GM18861 (cell line): ENCODE data around the gene PRX.
"Not testable (repeated sequence)": the region's sequence is repeated elsewhere in the genome, so short reads cannot be mapped to it uniquely, and the experiment has no call there.

Experiments used
- ATAC-seq: cut with Tn5 transposase; IDR thresholded peaks from one replicate; pipeline ENCODE4 v1.9.1; 2021; ENCODE audit not compliant: unreplicated experiment

Gene PRX

GRCh38 chr19:40413291-40413845 is at the start of gene PRX:
Gene PRX, minus strand, starts transcription at chr19:40413378. Its CDS starts 5,446 bp downstream, at chr19:40407932.
- ATAC-seq, result no peak

- no peak for ATAC-seq
Measured at GRCh38 chr19:40461669-40462221, 48.6 kb upstream of the PRX start.

- no peak for ATAC-seq
Measured at GRCh38 chr19:40460185-40460584, 47.0 kb upstream of the PRX start.

- ATAC-seq, result no peak
Measured at GRCh38 chr19:40458597-40458974, 45.4 kb upstream of the PRX start.

- no peak for ATAC-seq
Measured at GRCh38 chr19:40457953-40458596, 44.9 kb upstream of the PRX start.

- no peak for ATAC-seq
Measured at GRCh38 chr19:40457048-40457447, 43.9 kb upstream of the PRX start.

- not testable (repeated sequence) for ATAC-seq
Measured at GRCh38 chr19:40453943-40454342, 40.8 kb upstream of the PRX start.

- no peak for ATAC-seq
Measured at GRCh38 chr19:40453151-40453735, 40.1 kb upstream of the PRX start.

- no peak for ATAC-seq
Measured at GRCh38 chr19:40452016-40452415, 38.8 kb upstream of the PRX start.

- no peak for ATAC-seq
Measured at GRCh38 chr19:40450664-40451063, 37.5 kb upstream of the PRX start.

GRCh38 chr19:40449506-40449905 is 36.3 kb upstream of the PRX start:
- ATAC-seq, result no peak

GRCh38 chr19:40446263-40446784 is 33.1 kb upstream of the PRX start:
- ATAC-seq, result no peak

- no peak for ATAC-seq
Measured at GRCh38 chr19:40445780-40446262, 32.6 kb upstream of the PRX start.

GRCh38 chr19:40444825-40445312 is 31.7 kb upstream of the PRX start:
- no peak for ATAC-seq

GRCh38 chr19:40444000-40444824 is 31.0 kb upstream of the PRX start, which contains the start of gene SERTAD3:
Gene SERTAD3, minus strand, starts transcription at chr19:40444335. Its CDS starts 2,255 bp downstream, at chr19:40442080.
- peak; percentile 56 for ATAC-seq

- ATAC-seq, result peak; percentile 55
Measured at GRCh38 chr19:40443131-40443999, 30.2 kb upstream of the PRX start.

- ATAC-seq, result no peak
Measured at GRCh38 chr19:40442328-40443130, 29.4 kb upstream of the PRX start.

GRCh38 chr19:40441719-40442253 is 28.6 kb upstream of the PRX start:
- ATAC-seq, result no peak

- no peak for ATAC-seq
Measured at GRCh38 chr19:40438284-40438683, 25.1 kb upstream of the PRX start.
